HG03060 (cell line): ENCODE measurements around the gene COL23A1.

Experiments used
- ATAC-seq: cut with Tn5 transposase; IDR thresholded peaks from one replicate; pipeline ENCODE4 v1.9.1; 2021; ENCODE audit warnings: low read depth, moderate number of reproducible peaks; ENCODE audit not compliant: unreplicated experiment

COL23A1 gene

GRCh38 chr5:178515776-178516503, 74.3 kb downstream of the COL23A1 start:
- no peak for ATAC-seq

GRCh38 chr5:178514851-178515418, 75.3 kb downstream of the COL23A1 start:
- no peak for ATAC-seq

- ATAC-seq = no peak
Observed at GRCh38 chr5:178511172-178511571, 79.0 kb downstream of the COL23A1 start.

- no peak for ATAC-seq
Observed at GRCh38 chr5:178509491-178510057, 80.6 kb downstream of the COL23A1 start.

GRCh38 chr5:178507151-178507932, 82.9 kb downstream of the COL23A1 start:
- ATAC-seq = no peak

GRCh38 chr5:178505639-178506407, 84.4 kb downstream of the COL23A1 start:
- no peak for ATAC-seq

GRCh38 chr5:178504340-178504960, 85.7 kb downstream of the COL23A1 start:
- ATAC-seq = no peak

- no peak for ATAC-seq
Observed at GRCh38 chr5:178502401-178503100, 87.6 kb downstream of the COL23A1 start.

- ATAC-seq = no peak
Observed at GRCh38 chr5:178499352-178499751, 90.8 kb downstream of the COL23A1 start.

- ATAC-seq = no peak
Observed at GRCh38 chr5:178496642-178497041, 93.6 kb downstream of the COL23A1 start.

GRCh38 chr5:178496214-178496613, 94.0 kb downstream of the COL23A1 start:
- ATAC-seq = no peak

- no peak for ATAC-seq
Observed at GRCh38 chr5:178495706-178496105, 94.5 kb downstream of the COL23A1 start.

- no peak for ATAC-seq
Observed at GRCh38 chr5:178492278-178492677, 97.9 kb downstream of the COL23A1 start.

GRCh38 chr5:178490935-178491652, 99.1 kb downstream of the COL23A1 start:
- ATAC-seq = no peak

- ATAC-seq = no peak
Observed at GRCh38 chr5:178489271-178489976, 100.8 kb downstream of the COL23A1 start.

GRCh38 chr5:178488696-178489095, 101.5 kb downstream of the COL23A1 start:
- no peak for ATAC-seq

GRCh38 chr5:178487911-178488600, 102.1 kb downstream of the COL23A1 start:
- no peak for ATAC-seq
